HG02763 (cell line): ENCODE measurements around the gene POU6F1.
"Not testable (repeated sequence)": the region's sequence is repeated elsewhere in the genome, so short reads cannot be mapped to it uniquely, and the experiment has no call there.

Source experiments
- ATAC-seq: cut with Tn5 transposase; IDR thresholded peaks from one replicate; pipeline ENCODE4 v1.9.1; 2021; ENCODE audit warnings: mild to moderate bottlenecking, moderate library complexity; ENCODE audit not compliant: unreplicated experiment

The POU6F1 gene

GRCh38 chr12:51227962-51228361 lies 10.1 kb upstream of the POU6F1 start:
- no peak for ATAC-seq

DNA sequence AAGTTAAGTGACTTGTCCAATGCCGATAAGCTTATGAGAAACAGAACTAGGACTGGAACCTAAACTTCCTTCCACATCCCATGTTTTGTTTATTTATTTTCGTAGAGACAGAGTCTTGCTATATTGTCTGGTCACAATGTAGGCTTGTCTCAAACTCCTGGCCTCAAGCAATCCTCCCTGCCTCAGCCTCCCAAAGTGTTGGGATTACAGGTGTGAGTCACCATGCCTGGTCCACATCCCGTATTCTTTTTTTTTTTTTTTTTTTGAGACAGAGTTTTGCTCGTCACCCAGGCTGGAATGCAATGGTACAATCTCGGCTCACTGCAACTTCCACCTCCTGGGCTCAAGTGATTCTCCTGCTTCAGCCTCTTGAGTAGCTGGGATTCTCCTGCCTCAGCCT lies 9.2 kb upstream of the POU6F1 start:
- ATAC-seq = not testable (repeated sequence)

- no peak for ATAC-seq
These were observed 7.9 kb upstream of the POU6F1 start for GRCh38 chr12:51225771-51226170.

DNA sequence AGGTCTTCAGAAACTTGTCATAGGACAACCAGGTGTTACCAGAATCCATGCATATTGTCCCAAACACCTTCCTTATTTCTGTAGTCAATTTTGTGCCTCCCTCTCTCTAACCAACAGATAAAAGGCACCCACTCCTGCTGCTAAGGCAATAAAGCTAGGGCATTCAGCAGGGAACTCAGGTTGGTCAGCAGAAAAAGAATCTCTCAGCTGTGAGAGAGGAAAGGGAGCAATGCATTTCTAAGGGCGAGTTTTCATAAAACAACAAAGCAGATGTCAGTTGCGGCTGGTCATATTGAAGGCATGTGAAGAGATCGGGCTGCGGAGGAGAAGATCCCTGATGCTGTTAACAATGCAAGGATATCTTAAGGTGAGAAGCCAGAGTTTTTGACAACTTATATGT lies 7.4 kb upstream of the POU6F1 start:
- no peak for ATAC-seq

- ATAC-seq = no peak
These were observed 6.8 kb upstream of the POU6F1 start for GRCh38 chr12:51224625-51225024.

DNA sequence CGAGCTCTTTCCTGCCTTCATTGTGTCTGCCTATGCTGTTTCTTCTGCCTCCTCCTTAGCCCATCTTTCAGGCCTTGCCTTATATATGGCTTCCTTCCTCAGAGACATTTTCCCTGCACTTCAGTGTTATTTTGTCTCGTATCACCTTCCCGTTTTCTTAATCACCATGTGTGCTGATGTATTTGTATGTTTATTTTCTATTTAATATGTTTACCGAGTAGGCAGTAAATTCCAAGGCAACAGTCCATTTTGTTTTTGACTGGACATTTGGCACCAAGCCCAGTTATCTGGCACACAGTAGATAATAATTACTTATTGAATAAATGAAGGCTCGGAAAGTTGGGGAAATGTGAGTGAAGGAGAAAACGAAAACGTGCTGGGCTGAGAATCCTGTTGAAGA lies 4.6 kb upstream of the POU6F1 start:
- ATAC-seq = no peak

DNA sequence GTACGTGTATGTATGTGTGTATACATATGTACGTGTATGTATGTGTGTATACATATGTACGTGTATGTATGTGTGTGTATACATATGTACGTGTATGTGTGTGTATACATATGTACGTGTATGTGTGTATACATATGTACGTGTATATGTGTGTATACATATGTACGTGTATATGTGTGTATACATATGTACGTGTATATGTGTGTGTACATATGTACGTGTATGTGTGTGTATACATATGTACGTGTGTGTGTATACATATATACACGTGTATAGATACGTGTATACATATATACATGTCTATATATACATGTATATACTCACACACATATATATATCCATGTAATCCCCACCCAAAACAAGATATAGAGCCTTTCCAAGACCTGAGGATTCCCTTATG lies 2.0 kb upstream of the POU6F1 start:
- not testable (repeated sequence) for ATAC-seq

- ATAC-seq = no peak
These were observed 1.5 kb upstream of the POU6F1 start for GRCh38 chr12:51219322-51219721.

GRCh38 chr12:51218607-51219161 lies 822 bp upstream of the POU6F1 start:
- no peak for ATAC-seq

GRCh38 chr12:51217133-51217967 lies 512 bp downstream of the POU6F1 start:
- peak; percentile 41 for ATAC-seq

GRCh38 chr12:51216642-51217041 lies 1.2 kb downstream of the POU6F1 start:
- no peak for ATAC-seq

DNA sequence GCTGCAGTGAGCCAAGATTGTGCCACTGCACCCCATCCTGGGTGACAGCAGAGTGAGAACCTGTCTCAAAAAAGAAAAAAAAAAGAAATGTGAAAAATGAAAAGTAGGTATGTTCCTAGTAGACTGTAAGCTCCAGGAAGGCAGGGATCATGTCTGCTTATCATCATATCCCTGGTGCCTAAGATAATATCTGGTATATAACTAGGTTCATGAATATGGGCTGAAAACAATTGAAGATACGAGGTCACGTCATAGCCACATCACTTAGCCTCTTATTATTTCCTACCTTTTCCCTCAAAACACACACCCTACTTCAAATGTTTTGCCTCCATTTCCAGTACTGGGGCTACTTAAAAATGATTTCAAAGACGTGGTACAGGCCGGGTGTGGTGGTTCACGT lies 3.0 kb downstream of the POU6F1 start:
- no peak for ATAC-seq

- no peak for ATAC-seq
These were observed 7.0 kb downstream of the POU6F1 start for GRCh38 chr12:51210690-51211395.

GRCh38 chr12:51209259-51209658 lies 8.6 kb downstream of the POU6F1 start:
- ATAC-seq = no peak

DNA sequence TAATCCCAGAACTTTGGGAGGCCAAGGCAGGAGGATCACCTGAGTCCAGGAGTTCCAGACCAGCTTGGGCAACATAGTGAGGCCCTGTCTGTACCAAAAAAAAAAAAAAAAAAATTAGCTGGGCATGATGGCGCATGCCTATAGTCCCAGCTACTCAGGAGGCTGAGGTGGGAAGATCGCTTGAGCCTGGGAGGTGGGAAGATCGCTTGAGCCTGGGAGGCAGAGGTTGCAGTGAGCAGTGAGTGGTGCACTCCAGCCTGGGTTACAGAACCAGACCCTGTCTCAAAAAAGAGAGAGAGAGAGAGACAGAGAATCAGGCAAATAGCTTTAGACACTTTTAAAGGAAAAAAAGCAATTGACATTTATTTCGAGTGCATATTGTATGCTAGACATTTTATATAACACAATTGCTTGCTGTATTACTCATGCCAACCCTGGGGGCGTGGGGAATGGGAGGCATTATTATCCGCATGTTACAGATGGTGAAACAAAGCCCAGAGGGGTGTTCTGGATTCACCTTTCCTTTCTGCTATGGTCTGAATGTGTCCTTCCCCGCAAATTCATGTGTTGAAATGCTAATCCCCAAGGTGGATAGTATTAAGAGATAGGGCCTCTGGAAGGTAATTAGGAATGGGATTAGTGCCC lies 9.7 kb downstream of the POU6F1 start:
- ATAC-seq = no peak

DNA sequence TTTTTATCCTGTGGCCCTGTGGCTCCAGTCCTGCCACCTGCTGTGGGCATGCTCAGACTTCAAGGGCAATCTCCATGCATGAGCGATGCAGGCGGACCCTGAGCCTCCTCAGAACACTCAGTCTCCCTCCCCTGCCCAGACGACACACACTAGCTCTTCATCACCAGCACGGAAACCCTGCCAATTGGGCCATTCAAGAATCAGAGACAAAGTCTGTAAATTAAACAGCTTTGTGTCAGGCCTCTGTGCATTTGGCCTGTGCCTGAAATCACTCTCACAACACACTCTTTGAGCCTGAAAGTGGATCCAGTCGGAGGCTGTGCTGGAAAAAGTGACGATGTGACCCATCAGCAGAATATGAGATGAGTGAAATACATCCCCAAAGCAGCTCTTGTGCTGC lies 12.5 kb downstream of the POU6F1 start:
- no peak for ATAC-seq

GRCh38 chr12:51202718-51203117 lies 15.1 kb downstream of the POU6F1 start:
- ATAC-seq = no peak

GRCh38 chr12:51200806-51201205 lies 17.1 kb downstream of the POU6F1 start:
- no peak for ATAC-seq

DNA sequence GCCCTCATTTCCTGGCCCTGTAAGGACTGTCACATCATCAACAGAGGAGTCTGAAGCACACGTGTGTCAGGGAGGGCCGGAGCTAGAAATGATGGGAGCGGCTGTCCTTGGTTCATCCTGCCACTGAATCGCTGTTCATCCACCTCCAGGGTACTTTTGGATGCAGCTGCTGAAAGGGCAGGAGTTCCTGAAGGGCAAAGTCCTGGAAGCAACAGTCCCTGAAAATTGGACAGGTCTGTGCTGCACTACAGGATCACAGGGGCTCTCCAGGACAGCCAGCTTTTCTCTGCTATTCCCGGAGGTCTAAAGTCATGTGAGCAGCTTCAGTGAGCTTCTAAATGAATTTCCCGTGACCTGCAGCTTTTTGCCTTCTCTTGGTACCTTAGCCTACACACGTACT lies 17.7 kb downstream of the POU6F1 start:
- ATAC-seq = no peak

DNA sequence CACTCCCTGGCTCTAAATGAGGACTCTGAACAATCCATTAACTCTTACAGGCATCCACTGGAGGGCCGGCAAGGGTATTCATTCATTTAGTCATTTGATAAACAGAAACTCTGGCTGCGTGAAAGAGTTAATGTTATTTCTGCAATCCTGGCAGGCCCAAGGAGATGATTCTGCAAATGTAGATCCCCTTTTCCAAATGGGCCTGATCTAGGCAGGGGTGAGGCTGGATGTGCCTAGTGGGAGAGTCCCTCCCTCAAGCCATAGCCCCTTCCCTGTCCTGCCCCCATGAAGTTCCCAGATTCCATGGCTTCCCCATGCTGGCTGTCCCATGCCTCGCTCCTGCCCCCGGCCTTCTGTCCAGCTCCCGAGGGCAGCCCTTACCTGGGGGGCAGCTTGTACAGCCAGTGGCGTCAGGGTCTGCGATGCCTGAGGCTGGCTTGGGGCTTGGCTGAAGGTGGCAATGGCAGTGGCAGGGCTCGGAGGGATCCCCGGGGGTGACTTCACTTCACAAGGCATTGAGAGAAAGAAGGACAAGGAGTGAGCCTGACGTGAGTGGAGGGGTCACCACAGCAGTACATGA lies 18.4 kb downstream of the POU6F1 start:
- no peak for ATAC-seq
